Measurements from ENCODE around the gene CCL4.

DNA sequence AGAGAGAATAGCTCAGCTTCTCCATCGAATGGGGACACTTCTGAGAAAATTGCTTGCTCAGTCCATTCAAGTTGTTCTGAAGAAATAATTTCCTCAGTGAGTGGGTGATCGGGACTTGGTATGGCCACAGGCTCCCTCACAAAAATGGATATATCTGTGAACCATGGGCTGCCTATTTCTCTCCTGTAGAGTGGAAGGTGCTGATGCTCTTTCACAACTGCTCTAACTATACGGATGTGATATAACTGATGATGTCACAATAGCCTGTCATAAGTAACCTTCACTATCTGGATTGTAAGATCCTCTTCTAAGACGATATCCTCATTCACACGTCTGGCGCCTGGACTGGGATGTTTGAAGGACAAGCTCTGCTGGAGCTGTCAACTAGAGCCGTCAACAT, 44.2 kb upstream of the CCL4 start:
- TF ChIP-seq POLR2AphosphoS5 (IDR thresholded peaks at IDR 0.05; ENCODE audit: low read depth, low read length) (no peak), SIN3A (IDR thresholded peaks at IDR 0.05; ENCODE audit: borderline replicate concordance, insufficient read depth, low read length) (no peak)

Data from PFSK-1 (cell line).